OCI-LY3 (cell line): ENCODE measurements around the gene CHRDL2.

ENCODE experiments used
- CTCF ChIP-seq: fragments of 200-600, 300-600 bp; sonication (generic); IDR thresholded peaks from 2 replicates; pipeline ENCODE4 v1.5.1; 2014; ENCODE audit warnings: antibody characterized with exemption, low read length, low read depth
- EZH2phosphoT487 ChIP-seq: fragments of 200-600 bp; shearing (Covaris generic); IDR thresholded peaks from 2 replicates; pipeline ENCODE4 v1.6.1; 2018; ENCODE audit warnings: antibody characterized with exemption, mixed run types, low read depth

DNA sequence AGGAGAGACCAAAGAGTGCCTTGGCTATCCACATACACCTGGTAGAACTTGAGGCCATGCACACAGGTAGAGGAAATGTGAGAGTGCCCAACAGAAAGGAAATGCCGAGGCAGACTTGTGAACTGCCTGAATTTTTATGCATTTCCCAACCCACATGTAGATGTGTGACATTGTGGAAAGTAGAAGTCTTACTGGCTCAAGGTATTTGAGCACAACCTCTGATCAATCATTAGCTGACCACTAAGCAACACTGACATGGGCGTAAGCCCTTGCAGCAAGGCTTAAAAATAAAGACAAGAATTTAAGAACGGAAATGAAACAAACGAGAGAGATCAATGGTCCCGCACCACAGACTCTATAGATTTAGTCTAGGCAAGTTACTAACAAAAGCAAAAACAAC lies 76.2 kb downstream of the CHRDL2 start:
- TF ChIP-seq CTCF (no peak), EZH2phosphoT487 (no peak)
